GM18519 (cell line): ENCODE measurements around the gene HIPK3.
"Not testable (repeated sequence)": the region's sequence is repeated elsewhere in the genome, so short reads cannot be mapped to it uniquely, and the experiment has no call there.

ENCODE experiments used
- ATAC-seq: cut with Tn5 transposase; IDR thresholded peaks from one replicate; pipeline ENCODE4 v1.9.1; 2021; ENCODE audit warnings: mild to moderate bottlenecking, moderate library complexity; ENCODE audit not compliant: unreplicated experiment, low FRiP score

Gene HIPK3

GRCh38 chr11:33257160-33257896 lies at the start of gene HIPK3:
TSS of gene HIPK3 (plus strand) at chr11:33257381.
- peak; percentile 70 for ATAC-seq

GRCh38 chr11:33207408-33207985 lies 49.7 kb upstream of the HIPK3 start:
- no peak for ATAC-seq

- no peak for ATAC-seq
These were observed 49.0 kb upstream of the HIPK3 start for GRCh38 chr11:33208150-33208549.

GRCh38 chr11:33211153-33211552 lies 46.0 kb upstream of the HIPK3 start:
- ATAC-seq: no peak

- no peak for ATAC-seq
These were observed 45.6 kb upstream of the HIPK3 start for GRCh38 chr11:33211580-33211979.

GRCh38 chr11:33214187-33214586 lies 43.0 kb upstream of the HIPK3 start:
- ATAC-seq: no peak

- ATAC-seq: no peak
These were observed 42.4 kb upstream of the HIPK3 start for GRCh38 chr11:33214767-33215166.

- ATAC-seq: not testable (repeated sequence)
These were observed 40.5 kb upstream of the HIPK3 start for GRCh38 chr11:33216676-33217075.

- no peak for ATAC-seq
These were observed 35.0 kb upstream of the HIPK3 start for GRCh38 chr11:33222052-33222750.

GRCh38 chr11:33225371-33225770 lies 31.8 kb upstream of the HIPK3 start:
- ATAC-seq: no peak

GRCh38 chr11:33227578-33228261 lies 29.5 kb upstream of the HIPK3 start:
- ATAC-seq: no peak

GRCh38 chr11:33234397-33235190 lies 22.6 kb upstream of the HIPK3 start:
- no peak for ATAC-seq

- no peak for ATAC-seq
These were observed 20.1 kb upstream of the HIPK3 start for GRCh38 chr11:33237039-33237597.

GRCh38 chr11:33242575-33242974 lies 14.6 kb upstream of the HIPK3 start:
- no peak for ATAC-seq

GRCh38 chr11:33243654-33244053 lies 13.5 kb upstream of the HIPK3 start:
- ATAC-seq: not testable (repeated sequence)

- no peak for ATAC-seq
These were observed 8.7 kb upstream of the HIPK3 start for GRCh38 chr11:33248416-33248971.

GRCh38 chr11:33256031-33256812 lies 959 bp upstream of the HIPK3 start:
- no peak for ATAC-seq

GRCh38 chr11:33256813-33257159 lies 395 bp upstream of the HIPK3 start:
- no peak for ATAC-seq
